DND-41 (cell line): ENCODE measurements around the gene MIDN.

Experiments used
- CTCF ChIP-seq: IDR thresholded peaks from 2 replicates; pipeline ENCODE4 v1.5.1; 2012; ENCODE audit warnings: borderline replicate concordance, low read length, moderate library complexity, mild to moderate bottlenecking; ENCODE audit not compliant: poor library complexity, severe bottlenecking; ENCODE audit errors: extremely low read depth
- EZH2 ChIP-seq: IDR thresholded peaks from 3 replicates; pipeline ENCODE4 v1.6.1; 2012; ENCODE audit warnings: borderline replicate concordance, low read depth, mild to moderate bottlenecking, moderate library complexity, low read length, inconsistent platforms; ENCODE audit not compliant: severe bottlenecking

- TF ChIP-seq CTCF: no peak
- no peak for TF ChIP-seq EZH2
Observed at GRCh38 chr19:1254530-1255185, 6.3 kb downstream of the MIDN start.
